HL-60/S4 (cell line): ENCODE results near the gene SLIT3.

Source experiments
- in situ Hi-C: fragments of 300-500 bp; cut with MboI; formaldehyde crosslinking; loops from 2 replicates; pipeline ENCODE4 v1.14.3; 2022; ENCODE audit warnings: low sequenced_read_pairs

SLIT3 gene

DNA sequence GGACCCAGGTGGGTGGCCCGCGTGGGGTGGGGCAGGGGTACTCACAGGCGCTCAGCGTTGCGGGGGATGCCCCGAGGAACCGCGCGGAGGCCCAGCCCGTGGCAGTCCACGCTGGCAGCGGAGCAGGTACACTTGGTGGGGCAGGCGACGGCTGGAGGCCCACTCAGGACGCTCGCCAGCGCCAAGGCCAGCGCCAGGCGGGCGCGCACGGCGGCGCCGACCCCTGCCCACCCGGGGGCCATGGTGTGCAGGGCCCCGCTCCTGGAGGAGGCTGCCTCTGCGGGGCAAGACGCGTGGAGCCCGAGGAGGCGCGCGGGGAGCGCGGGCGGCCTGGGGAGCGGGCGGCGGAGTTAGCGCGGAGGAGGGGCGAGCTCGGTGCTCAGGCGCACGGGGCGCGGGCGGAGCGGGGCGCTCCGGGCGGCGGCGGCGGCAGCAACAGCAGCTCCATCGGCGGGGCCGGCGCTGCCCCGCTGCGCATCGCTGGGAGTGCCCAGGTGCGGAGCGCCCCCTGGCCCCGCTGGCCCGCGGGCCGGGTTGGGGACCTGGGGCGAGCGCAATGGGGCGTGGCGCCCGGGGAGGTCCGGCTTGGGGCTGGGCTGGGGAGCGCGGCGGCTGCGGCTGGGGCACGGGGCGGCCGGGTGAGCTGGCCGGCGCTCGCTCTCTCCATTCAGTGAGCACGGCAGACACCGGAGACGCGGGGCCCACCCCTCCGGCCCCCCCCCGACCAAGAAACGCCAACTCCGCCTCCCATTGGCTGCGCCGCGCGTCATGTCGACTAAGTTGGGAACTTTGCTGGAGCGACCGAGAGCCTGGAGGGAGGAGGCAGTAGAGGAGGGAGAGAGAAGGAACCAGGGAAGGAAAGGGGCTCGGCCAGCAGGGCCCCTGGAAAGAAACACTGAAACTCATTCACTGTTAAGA, at the start of gene SLIT3:
Gene SLIT3, minus strand, starts transcription at position 672 of the 918 bp plus-strand sequence. Its CDS starts 430 bp downstream, at position 242.
- in situ Hi-C loops = no loop called here

DNA sequence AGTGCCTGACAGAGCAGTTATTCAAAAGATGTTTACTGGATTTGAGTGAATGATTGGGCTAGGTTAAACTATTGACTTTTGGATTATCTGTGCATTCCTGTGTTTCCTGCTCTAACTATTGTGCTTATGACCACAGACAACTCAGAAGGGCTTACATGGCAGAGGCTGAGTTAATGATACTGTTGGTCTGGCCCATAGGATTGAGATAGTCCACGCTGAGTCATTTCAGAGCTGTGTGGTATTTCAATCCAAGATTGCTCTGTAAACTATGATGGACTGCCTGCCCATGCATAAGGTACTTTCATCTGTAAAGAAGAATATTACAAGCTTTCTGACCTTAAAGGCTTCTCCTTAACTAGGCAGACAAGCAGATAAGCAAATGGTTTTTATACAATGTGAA, 49.1 kb upstream of the SLIT3 start:
- in situ Hi-C loops = no loop called here

DNA sequence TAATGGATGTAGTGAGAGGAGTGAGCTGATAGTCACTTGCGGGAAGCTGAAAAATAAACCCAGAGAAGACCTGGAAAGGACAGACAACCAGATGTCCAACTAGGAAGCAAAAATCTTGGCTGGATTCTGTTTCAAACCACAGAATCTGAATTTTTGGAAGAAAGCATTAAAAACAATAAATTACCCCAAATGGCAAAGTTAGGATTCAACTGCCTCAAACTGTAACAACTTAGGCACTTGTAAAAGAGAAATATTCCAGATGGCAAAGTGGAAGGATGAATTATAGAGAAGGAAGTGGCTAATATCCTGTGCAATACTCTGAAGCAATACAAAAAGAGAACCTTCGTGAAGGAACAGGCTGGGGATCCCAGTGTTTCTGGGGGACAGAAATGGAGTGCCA, 46.8 kb upstream of the SLIT3 start:
- in situ Hi-C loops = no loop called here

DNA sequence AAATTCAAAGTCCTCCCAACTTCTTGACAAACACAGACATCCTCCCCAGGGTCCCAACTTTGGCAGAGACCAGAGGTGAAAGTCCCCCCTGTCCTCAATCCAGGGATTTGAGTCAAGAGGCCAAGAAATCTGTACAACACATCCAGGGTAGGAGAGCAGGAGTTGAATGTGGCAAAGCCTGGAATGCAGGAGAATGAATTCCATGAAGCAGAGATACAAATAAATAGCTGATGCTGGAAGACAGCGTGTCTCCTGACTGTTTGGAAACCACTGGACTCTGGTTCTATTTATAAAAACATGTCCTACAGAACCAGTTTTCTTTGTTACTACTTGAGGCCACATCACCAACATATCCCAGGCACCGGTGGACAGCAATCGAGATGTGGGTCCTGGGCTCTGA, 43.7 kb upstream of the SLIT3 start:
- in situ Hi-C loops = no loop called here

DNA sequence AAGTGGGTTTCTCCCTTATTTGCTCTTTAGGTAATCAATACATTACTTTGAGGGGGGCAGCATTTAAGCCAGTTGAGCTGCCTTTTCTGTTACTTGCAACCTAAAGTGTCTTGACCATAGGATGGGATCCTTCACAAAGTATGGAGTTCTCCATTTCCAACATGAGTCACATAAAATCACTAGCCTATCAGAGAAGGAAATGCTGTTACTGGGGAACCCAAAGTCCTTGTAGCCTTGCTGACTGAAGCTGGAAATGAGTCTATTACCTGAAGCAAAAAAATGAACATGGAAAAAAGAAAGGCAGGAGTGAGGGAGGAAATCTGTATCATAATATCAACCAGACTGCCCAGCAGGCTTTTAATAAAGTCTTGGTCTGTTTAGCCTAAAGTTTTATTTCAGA, 42.8 kb upstream of the SLIT3 start:
- in situ Hi-C loops = no loop called here

DNA sequence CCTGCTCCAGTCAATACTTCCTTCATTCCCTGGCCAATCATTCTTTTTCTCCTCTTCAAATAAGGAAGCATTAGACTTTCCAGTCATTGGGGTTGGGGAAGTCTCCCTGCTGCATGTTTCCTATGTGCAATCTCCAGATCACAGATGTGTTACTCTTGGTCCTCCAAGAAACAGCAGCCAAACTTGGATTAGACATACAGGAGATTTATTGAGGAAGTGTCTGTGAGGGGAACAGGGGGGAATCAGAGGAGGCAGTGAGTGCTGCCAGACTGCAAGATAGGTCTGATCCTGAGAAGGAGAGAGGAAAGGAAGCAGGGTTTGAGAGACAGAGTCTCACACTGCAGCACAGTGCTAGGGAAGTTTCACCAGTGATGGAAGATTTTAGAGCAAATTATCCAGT, 40.6 kb upstream of the SLIT3 start:
- in situ Hi-C loops = no loop called here

DNA sequence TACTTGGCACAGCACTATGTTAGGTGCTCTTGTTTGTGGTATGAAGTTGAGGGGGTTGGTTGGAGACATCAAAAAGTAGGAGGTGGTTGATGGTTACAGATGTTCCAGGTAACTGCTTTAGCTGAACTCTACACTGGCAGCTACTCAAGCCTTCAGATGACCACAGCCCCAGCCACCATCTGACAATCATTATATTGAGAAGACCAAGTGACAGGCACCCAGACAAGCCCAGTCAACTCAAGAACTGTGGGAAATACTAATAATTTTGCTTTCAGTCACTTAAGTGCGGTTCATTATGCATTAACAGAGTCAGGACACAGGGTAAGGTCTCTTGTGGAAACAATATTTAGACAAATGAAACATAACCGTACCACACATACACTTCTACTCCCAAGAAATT, 38.9 kb upstream of the SLIT3 start:
- in situ Hi-C loops = no loop called here

DNA sequence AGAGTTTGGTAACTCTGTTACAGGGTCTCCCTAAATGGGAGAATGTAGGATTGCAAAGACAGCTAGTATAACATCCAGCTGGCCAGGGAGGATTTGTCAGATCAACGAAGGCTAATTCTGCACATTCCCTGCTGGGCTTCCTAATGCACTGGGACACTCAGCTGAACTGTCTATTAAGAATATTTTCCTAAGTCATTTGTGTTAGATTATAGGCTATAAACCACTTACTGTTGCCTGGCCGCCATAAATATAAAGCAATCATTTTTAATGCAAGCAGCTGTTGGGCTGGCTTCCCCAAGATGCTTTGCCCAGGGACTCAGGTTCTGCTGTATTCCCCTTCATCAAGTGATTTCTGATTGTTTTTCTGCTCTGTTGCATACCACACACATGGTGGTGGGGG, 35.3 kb upstream of the SLIT3 start:
- in situ Hi-C loops = no loop called here

DNA sequence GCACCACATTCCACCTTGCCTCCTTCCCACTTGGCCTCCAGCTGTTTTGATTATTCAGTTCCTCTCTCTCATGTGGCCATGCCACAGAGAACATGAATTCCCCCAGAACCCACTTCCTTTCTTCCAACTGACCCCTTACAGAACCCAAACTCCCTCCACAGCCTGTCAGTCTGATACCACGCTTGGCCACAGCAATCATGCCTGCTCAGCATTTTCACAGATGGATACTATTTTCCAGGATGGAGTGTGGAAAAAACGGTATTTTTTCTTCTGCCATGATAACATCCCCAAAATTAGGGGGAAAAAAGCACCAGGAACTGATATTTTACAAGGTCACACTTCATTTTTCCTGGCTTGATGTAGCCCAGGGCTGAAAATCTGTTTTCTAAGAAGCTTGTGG, 34.9 kb upstream of the SLIT3 start:
- in situ Hi-C loops = no loop called here

DNA sequence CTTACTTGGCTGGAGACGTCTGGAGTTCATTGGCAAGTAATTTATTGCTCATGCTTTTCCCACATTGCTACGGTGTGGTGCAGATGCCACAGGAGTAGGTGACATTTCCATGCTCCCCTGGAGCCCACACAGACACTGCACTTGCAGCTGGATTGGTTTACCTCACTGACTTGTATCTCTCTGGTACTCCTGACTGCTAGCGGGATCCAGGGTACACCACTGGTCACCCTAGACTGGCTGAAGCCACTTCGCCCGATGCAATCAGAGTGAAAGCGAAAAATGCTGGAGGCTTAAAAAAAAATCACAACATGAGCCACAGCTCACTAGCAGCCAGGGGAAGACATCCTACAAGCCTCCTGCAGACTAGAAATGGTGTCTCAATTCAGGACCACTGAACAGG, 32.6 kb upstream of the SLIT3 start:
- in situ Hi-C loops = no loop called here

DNA sequence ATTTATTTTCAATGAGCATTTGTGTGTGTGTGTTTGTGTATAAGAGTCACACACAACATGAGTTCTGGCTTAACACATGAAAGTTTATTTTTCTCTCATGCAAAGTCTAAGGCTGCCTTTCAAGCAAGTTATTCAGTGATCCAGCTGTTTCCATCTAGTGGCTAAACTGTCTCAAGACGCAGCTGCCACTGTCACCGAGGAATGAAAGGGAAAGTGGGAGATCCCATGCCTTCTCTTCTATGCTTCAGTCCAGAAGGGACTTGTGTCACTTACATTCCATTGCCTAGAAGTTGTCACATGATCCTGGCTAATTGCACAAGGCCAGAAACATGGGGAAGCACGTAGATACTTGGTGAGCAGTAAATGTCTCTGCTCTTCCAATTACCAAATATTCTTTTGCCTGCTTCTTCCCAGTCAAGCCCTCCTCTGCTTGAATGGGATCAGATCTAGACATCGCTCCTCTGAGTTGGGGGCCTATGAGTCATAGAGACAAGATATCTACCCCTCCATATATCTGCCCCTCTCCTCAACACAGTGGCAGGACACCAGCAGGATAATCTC, 30.4 kb upstream of the SLIT3 start:
- in situ Hi-C loops = no loop called here

DNA sequence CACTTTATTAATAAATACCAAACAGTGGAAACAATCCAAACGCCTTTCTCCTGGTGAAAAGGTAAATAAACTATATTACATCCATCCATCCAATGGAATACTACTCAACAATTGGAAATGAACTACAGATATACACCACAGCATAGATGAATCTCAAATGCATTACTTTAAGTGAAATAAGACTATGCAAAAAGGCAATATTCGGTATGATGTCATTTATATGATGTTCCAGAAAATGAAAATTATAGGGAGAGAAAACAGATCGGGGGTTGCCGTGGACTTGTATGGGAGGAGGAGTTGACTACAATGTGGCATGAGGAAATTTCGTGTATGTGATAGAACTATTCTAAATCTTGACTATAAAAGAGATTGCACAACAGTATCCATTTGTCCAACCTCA, 27.5 kb upstream of the SLIT3 start:
- in situ Hi-C loops = no loop called here

DNA sequence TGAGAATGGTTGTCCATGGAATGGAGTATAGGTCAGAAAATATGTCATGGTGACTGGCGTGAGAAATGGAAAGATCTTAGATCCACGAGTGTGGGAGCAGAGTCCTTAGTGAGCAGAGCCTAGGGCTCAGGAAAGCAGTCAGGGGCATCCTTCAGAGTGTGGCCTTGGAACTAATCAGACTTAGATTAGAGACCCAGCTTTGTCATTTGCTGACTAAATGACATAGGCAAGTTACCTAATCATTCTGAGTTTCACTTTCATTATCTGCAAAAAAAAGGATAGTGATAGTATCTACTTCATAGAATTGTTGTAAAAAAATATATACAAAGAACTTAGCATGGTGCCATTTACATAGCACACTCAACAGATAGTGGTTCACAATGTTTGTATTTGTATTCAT, 24.3 kb upstream of the SLIT3 start:
- in situ Hi-C loops = no loop called here

DNA sequence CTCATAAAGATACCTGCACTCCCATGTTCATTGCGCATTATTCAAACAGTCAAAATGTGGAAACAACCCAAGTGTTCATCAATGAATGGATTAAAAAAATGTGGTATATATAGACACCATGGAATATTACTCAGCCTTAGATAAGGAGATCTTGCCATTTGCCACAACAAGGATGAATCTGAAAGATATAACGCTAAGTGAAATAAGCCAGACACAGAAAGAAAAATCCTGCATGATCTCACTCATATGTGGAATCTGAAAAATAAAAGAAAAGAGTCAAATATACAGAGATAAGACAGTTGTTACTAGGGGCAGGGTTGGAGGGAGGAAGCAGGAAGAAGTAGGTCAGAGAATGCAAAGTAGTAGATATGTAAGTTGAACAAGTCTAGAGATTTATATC, 17.6 kb upstream of the SLIT3 start:
- in situ Hi-C loops = no loop called here

DNA sequence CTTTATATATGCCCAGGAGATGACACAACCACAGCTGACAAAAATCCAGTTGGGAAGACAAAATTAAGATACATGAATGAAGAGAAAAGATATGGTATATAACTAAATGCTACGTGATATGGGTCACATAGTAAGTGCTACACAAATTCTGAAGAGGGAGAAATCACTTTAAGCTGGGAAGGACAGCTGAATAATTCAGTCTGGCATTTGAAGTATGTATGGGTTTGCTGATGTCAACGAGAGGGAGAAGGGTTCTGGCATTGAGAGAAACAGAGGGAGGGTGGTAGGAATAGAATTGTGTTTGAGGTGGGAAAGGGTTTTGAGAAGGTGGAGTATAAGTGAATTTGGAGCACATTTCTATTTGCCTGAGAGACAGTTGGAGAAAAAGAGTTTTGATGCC, 6.7 kb upstream of the SLIT3 start:
- in situ Hi-C loops = no loop called here

DNA sequence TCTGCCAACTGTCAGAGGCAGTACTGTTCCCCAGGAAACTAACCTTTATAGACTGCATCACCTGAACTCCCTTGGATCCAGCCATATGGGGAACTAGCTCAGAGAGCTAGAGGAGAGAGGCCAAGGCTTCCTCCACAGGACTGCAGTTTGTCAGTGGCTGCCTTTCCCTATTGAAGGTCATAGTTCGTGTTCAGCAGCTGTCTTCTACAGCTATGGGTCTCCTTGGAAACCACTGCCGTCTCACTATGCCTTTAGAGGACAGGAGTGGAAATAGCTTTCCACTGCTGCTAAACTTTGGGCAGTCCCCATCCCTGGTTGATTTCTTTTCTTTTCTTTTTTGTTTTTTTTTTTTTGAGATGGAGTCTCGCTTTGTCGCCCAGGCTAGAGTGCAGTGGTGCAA, 4.4 kb upstream of the SLIT3 start:
- in situ Hi-C loops = no loop called here

DNA sequence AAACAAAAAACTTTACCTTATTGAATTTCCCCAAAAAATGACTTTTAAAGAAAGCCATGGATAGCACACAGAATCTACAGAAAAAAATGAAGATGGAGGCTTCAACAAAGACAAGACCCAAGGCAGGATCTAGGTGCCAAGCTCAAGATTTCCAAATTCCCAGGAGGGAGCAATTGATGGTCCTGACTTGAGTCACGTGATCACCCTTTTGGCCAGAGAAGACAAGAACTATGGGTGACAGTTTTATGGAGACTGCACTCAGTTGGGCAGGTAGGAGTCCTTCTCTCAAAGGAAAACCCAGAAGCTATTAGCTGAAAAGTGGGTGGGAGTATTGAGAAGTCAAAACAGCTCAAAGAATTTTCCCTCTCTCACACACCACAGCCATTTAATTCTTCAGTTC, 3.2 kb upstream of the SLIT3 start:
- in situ Hi-C loops = no loop called here

DNA sequence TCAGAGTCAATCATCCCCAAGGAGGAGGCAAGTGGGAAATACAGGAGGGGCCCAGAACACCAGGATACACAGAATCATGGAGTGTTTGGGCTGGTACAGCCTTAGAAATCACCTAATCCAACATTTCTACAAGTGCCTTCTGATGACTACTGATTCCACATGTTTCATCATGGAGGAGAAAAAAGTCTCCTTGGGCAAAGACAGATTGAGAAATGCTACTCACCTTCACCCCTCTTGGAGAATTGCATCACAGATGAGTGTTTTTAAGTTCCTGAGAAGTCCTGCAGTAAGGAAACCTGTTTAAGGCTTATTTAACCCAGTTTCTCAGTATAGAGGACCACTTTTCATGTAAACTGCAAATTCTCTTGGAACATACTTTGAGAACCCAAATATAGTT, 2.2 kb upstream of the SLIT3 start:
- in situ Hi-C loops = no loop called here

DNA sequence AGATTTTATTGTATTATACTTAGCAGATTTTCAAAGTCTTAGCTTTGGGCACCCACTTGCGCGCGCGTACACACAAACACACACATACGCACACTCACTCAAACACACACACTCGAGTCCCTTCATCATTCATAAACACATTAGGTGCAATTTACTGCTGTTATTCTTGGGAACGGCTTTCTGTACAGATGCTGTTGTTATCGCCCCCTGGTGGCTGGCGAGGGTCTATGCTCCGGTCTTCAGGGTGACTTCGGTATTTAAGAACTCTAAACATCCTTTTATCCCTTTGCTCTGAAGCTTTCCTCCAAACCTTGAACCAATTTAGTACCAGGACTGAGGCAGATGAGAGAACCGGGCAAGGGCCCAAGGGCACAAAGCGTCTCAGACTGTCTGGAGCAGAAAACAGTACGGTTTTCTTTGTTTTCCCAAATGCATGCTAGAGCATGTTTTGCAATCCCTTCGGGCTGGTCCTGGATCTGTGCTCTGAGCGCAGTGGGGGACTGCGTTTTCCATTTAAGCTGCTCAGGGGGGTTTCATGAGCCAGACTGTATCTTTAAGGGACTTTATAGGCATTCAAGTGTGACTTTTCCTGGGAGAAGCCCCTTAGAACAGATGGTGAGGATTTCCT, 1.7 kb upstream of the SLIT3 start:
- in situ Hi-C loops = no loop called here

DNA sequence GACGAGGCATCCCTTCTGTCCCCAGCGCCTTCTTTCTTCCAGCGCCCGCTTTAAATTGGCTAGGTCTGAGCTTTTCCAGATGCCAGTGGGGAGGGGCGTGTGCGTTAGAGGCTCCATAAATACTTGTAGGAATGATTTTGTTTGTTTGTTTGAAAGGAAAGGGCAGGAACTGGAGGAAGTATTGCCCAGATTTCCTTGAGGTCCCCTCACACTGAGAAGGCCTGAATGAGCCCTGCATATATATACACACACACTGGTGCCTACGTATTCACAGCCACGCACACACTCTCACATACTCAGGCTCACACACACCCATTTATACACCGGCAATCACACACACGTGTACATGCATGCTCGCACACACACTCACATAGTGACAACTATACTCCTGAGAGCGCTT, 1.0 kb upstream of the SLIT3 start:
- in situ Hi-C loops = no loop called here

DNA sequence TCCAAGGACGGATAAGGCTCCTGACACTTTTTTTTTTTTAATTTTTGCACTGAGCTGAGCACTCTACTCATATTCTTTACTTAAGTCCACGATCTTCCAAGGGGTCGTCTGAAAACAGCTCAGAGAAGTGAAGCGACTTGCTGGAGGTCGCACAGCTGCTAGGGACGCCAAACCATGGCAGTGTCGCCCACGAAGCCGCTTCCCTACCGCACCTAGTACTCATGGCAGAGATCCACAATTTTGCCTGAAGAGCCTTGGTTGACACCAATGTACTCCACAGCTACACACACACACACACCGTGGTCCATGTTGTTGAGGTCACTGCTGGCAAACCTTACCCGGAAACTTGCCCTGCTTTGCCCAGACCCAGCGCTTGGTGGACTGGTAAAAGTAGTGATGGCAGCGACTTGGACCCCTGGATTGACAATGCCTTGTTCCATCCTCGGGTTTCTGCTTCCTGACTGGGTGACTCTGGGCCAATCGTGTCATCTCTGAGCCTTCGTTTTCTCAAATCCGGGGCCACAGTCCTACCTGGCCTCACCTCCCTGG, 521 bp upstream of the SLIT3 start:
- in situ Hi-C loops = no loop called here
